NCI-H226 (cell line): ENCODE measurements around the gene PLEKHM3.
A peak's percentile ranks its signal among the peaks of the same experiment; 100 is the strongest.
"Not testable (repeated sequence)": the region's sequence is repeated elsewhere in the genome, so short reads cannot be mapped to it uniquely, and the experiment has no call there.

Experiments
- DNase-seq: peaks from one replicate; pipeline ENCODE4 v3.0.0-alpha.2; 2015

Gene PLEKHM3

DNA sequence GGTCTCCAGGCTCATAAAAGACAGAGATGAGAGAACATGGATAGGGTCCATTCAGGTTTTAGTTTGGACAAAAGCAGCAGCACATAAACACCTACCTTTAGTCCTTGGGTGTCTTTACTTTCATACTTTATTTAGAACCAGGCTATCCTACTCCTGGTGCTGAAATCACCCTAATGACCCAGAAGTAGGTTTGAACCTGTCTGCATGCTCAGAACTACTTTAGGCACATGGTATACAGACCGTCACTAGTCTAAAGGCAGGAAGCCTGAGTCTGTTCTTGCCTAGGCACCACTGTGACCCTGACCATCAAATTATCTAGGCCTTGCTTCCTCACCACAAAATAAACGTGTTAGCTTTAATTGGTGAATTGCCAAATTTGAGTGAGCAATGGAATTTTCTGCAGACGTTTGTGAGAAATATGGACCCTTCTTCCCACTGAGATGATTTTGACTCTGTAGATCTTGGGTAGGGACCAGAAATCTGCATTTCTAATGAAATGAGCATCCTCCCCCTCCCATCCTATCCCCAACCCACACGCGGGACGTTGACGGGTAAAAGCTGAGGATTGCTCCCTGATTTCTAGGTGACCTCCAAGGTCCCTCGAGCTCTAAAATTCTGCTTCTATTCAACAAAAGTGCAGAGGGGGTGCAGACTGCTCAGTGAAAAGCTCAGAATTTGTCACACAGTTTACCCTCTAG, 75.1 kb downstream of the PLEKHM3 start:
- no peak for DNase-seq

GRCh38 chr2:207949245-207949644, 76.1 kb downstream of the PLEKHM3 start:
- DNase-seq = not testable (repeated sequence)

DNA sequence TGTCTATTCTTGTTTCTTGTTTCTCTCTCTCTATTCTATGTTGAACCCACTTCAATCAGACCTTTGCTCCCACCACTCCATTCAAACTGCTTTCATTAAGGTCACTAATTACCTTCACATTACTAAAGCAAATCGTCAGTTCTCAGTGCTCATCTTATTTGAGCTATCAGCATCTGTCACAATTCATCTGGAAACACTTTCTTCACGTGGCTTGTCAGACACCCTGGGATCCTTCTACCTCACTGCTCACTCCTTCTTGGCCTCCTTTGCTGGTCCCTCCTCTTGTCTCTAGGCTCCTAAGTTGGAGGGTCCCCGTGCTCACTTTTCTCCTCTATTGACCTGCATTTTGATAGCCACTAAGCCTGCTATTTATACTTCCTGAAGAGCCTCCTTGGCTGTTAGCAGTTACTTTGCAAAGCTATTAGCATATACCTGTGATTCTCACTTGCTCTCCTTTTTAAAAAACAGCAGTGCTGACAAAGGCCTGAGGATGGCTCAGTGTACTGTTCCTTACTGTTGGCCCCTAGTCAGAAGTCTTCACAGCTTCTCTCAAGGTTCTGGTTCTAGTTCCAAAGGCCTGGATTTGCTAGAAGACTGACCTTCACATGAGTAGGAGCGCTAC, 80.2 kb downstream of the PLEKHM3 start:
- DNase-seq = no peak

DNA sequence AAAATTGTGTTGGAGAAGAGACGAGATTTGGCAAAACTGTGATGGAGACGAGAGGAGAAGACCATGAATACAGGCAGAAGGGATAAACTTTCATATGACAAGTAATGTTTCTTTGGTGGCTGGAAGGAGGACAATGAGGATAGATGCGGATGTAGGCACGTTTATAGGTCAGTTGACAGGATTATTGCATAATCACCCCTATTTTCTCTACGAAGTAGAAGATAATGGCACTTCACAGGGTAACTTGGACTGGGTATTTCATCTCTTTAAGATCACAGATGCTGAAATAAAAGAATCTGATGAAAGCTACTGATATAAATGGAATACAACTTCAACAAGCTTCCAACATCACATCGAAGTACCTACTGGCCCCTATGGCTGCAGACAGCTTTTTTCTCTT, 81.0 kb downstream of the PLEKHM3 start:
- DNase-seq = no peak

GRCh38 chr2:207939342-207940108, 85.8 kb downstream of the PLEKHM3 start:
- DNase-seq = no peak

DNA sequence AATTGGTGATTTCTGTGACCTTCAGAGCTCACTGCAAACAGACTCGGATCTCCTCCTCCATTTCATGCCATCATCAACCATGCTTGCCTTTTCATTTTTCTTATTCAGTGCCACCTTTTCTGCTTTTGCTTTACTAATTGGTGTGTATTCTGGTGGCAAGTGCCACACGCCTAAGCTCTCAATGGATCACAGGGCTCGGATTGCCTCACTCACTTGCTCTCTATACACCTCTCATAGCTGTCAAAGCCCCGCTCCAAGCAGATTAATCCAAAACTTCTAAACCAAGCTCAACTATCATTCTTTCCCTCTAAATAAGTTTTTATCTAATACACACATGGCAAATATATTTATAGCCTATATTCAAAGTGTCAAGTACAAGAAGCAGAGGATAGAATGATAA, 86.4 kb downstream of the PLEKHM3 start:
- no peak for DNase-seq

- DNase-seq = no peak
These were observed 86.9 kb downstream of the PLEKHM3 start for GRCh38 chr2:207938415-207938814.

GRCh38 chr2:207937823-207938222, 87.5 kb downstream of the PLEKHM3 start:
- peak; percentile 1 for DNase-seq

DNA sequence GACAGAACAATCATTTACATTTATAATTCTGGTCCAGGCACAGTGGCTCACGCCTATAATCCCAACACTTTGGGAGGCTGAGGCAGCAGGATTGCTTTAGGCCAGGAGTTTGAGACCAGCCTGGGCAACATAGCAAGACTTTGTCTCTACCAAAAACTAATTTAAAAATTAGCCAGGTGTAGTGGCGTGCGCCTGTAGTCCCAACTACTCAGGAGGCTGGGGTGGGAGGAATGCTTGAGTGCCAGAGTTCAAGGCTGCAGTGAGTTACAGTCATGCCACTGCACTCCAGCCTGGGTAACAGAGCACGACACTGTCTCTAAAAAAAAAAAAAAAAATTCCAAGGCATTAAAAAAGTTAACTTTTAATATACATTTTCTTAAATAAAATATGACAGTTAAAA, 88.1 kb downstream of the PLEKHM3 start:
- no peak for DNase-seq

DNA sequence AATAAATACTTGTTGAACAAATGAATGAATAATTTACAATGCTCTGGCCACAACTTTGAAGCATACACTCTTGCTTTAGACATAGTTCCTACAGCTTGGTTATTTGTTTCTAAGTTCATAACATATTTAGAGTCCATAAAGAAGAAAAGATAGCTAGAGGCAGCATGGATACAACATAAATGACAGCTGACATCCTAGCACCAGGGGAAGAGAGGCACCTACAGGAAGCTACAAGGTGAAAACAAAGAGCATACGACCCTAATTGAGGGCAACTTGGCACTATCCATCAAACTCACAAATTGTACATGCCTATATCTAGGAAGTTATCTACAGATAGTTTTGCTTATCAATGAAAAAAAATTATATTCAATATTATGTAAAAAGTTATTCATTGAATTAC, 88.9 kb downstream of the PLEKHM3 start:
- no peak for DNase-seq

GRCh38 chr2:207935991-207936370, 89.3 kb downstream of the PLEKHM3 start:
- no peak for DNase-seq

- no peak for DNase-seq
These were observed 90.0 kb downstream of the PLEKHM3 start for GRCh38 chr2:207935121-207935990.

GRCh38 chr2:207934720-207935119, 90.6 kb downstream of the PLEKHM3 start:
- no peak for DNase-seq

GRCh38 chr2:207933396-207934065, 91.8 kb downstream of the PLEKHM3 start:
- no peak for DNase-seq

- DNase-seq = no peak
These were observed 93.2 kb downstream of the PLEKHM3 start for GRCh38 chr2:207932106-207932505.

DNA sequence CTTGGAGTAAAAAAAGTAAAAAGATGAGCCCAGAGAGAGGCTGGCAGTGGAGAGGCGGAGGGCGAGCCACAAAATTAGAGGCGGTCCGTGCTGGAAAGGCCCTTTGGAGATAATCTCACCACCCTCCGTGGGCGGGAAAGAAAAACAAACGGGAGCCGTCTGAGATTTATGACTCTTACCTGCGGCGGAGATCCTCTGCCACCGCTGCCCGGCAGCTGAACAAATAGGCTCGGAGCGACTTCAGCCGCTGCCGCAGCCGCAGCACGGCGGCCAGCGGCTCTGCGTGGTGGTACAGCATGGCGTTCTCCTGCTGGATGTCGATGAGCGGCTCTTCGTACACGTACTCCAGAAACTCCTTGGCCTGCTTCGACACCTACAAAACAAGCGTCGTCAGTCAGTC, 94.6 kb downstream of the PLEKHM3 start:
- DNase-seq = no peak

DNA sequence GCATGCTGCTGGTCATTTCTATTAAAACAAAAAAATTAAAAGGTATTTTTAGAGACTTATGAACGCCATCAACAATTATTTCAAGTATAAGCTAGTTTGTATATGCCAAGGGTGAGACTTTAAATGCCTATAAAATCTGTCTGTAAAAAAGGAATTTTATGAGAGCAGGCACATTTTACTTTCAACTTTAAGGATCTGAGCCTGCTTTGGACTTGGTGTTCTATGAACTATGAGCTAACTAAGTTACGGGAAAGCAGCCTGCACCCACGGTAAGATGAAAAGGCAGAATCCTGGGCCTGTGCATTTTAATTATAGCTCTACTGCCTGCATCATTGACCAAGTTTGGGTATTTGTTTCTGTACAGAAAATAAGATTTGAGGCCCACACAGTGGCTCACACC, 95.4 kb downstream of the PLEKHM3 start:
- no peak for DNase-seq

- no peak for DNase-seq
These were observed 97.2 kb downstream of the PLEKHM3 start for GRCh38 chr2:207928079-207928478.

DNA sequence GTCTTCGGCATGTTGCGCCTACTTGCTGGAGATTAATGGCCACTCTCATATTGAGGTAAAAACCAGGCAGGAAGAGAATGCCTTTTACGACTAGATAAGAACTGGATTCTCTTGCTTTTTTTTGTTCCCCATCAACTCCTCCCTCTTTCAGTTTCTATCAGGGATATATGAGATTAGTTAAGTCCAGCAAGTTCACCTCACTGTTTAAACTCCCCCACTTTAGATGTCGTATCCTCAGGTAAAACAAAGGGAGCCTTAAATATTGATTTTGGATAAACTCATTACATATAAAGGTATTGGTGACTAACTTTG, 98.4 kb downstream of the PLEKHM3 start:
- DNase-seq = no peak

DNA sequence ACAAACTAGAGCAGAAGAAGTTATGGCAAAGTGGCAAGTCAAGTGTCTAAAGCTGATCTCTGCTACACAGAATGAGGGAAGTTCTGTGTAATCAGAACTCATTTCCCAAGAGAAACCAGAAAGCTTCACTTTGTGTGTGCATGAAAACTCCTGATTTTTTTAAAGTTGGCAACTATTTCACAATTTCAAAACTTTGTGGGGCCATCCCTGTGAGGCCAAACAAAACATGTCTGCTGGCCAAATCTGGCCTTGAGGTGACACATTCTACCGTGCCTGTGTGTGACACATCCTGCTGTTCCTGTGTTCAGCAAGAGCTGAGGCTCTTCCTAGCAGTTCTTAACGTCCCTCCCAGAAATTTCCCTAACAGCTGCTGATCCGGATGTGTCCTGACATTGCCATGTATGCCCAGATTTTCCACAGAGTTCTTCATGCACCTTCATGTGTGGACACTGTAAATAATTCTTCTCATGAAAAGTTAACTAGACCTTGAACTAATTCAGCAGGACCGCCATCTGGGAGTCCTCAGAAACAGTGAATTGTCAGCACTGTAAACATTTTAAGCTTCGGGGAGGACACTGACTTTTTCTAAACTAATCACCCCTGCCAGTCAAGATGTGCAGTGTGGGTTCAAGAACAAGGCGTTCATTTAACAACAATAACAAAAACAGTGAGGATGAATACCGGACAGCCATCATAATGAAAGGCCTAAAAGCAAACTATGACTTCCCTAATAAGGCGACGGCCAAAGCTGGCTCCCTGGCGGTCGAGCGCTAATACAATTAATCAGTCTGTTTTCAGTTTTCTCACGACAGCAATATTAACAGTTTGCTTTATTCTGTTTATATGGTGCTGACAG, 99.0 kb downstream of the PLEKHM3 start:
- DNase-seq = no peak

DNA sequence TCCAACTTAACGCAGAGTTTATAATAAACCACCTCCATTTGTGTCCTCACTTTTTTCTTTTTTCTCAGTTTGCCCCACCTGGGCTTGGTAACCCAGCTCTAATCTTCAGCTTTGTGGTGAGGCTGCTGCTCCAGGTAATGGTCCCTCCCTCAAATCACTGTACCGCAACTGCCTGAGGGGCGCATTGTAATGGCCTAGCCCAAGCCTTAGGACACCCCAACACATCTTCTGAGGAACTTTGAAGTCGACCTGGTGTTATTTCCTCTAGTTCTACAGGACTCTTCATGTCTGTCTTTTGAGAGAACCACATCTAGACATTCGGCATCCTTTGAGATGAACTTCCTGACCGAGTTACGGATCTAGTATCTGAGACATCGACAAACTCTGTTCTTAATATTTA, 99.7 kb downstream of the PLEKHM3 start:
- DNase-seq = no peak

DNA sequence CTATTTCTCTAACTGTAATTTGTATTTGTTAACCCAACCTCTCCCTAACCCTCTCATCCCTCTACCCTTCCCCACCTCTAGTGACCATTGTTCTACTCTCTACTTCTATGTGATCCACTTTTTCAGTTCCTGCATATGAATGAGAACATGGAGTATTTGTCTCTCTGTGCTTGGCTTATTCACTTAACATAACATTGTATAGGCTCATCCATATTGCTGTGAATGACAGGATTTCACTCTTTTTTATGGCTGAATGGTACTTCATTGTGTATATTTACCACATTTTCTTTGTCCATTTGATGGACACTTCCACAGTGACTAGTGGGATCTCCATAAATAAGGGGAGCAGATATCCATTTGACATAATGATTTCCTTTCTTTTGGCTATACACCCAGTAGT, 103.7 kb downstream of the PLEKHM3 start:
- DNase-seq = no peak
